HAP-1 (cell line): ENCODE measurements around the gene TMEM106C.

Experiments used
- DNase-seq, 2 experiments: peaks; one replicate each; pipeline ENCODE4 v3.0.0-alpha.2; 2016 to 2020; ENCODE audit warnings: low spot score in 2 of 2
- H3K27me3 ChIP-seq: fragments of 250-450 bp; sonication (Bioruptor Pico); 2 replicates; pipeline ENCODE4 v1.5.1; 2020; ENCODE audit warnings: low read depth, mild to moderate bottlenecking, moderate library complexity
- H3K36me3 ChIP-seq: fragments of 250-450 bp; sonication (Bioruptor Pico); replicated peaks from 2 replicates; pipeline ENCODE4 v1.5.1; 2020; ENCODE audit warnings: mild to moderate bottlenecking
- H3K4me1 ChIP-seq: fragments of 250-450 bp; sonication (Bioruptor Pico); 2 replicates; pipeline ENCODE4 v1.5.1; 2020; ENCODE audit warnings: mild to moderate bottlenecking
- H3K4me3 ChIP-seq: fragments of 250-450 bp; sonication (Bioruptor Pico); 2 replicates; pipeline ENCODE4 v1.5.1; 2020; ENCODE audit warnings: mild to moderate bottlenecking, moderate library complexity
- H3K9me3 ChIP-seq: fragments of 250-450 bp; sonication (Bioruptor Pico); 2 replicates; pipeline ENCODE4 v1.5.1; 2020; ENCODE audit warnings: mild to moderate bottlenecking, moderate library complexity
- in situ Hi-C: fragments of 300-500 bp; cut with MboI; formaldehyde crosslinking; loops from 3 replicates; pipeline ENCODE4 v1.14.3; 2020; ENCODE audit warnings: low sequenced_read_pairs, inconsistent platforms, mixed read lengths

The TMEM106C gene

DNA sequence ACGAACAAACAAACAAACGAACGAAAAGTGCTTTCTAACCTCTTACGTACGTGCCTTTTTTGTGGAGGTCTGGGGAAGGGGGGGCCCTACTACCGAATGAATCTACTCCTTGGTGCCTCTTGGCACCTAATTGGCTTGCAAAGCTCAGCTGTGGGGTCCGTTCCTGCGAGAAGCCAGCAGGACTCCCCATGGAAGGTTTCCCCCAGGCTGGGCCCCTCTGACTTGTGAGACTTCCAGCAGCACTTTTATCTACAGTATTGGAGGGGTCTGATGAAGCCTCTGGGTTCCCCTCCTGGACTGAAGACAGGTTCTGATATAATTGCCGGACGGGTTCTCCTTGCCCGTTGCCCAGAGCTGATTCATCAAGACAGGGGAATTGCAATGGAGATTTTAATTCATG, 1.2 kb upstream of the TMEM106C start:
- peaks cover 9% of the 10 kb centered on the region for H3K9me3 ChIP-seq
- in situ Hi-C loops, result no loop called here
- no peaks in the 10 kb centered on the region for H3K27me3 ChIP-seq
- DNase-seq, result no peak
- H3K4me1 ChIP-seq, result peaks cover 10% of the 10 kb centered on the region
- H3K4me3 ChIP-seq, result no peak overlapping the region
- peaks cover 24% of the 10 kb centered on the region for H3K36me3 ChIP-seq

DNA sequence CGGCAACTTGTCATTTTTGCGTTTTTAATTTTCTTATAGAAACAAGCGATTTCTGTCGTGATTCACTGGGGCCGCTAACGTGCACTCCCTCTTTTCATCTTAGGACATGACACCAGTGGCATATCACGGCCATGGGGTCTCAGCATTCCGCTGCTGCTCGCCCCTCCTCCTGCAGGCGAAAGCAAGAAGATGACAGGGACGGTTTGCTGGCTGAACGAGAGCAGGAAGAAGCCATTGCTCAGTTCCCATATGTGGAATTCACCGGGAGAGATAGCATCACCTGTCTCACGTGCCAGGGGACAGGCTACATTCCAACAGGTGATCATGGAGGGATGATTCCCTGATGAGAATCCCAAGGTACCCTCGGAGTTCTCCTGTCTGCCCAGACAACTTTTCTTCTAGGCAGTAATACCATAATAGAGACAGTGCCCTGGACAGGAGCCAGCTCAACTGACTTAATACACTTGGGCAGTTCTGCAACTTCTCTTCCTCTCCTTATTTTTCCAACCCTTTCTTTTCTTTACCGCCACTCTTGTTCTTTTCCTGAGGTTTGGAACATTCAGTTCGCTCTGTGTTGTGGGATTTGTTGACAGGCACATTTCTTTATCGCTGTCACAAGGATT, 821 bp downstream of the TMEM106C start:
- H3K36me3 ChIP-seq, result peaks cover 42% of the 10 kb centered on the region
- peaks cover 10% of the 10 kb centered on the region for H3K4me1 ChIP-seq
- H3K4me3 ChIP-seq, result peak overlapping the region; percentile 76
- DNase-seq, result no peak
- in situ Hi-C loops, result no loop called here
- no peaks in the 10 kb centered on the region for H3K9me3 ChIP-seq
- H3K27me3 ChIP-seq, result no peaks in the 10 kb centered on the region

DNA sequence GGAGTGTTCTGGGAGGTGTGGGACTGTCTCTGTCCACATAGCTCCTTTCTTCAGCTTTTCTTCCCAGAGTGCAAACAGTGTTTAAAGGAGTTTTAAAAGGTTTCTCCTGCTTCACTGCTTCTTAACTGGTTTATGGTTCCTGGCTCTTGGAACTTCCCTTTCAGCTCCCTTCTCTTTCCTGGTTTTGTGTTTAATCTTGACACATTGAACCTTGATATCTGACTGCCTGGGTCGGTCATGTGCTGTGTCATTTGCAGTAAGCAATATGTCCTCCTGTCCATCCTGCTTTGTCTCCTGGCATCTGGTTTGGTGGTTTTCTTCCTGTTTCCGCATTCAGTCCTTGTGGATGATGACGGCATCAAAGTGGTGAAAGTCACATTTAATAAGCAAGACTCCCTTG, 2.2 kb downstream of the TMEM106C start:
- Histone ChIP-seq H3K9me3 (no peaks in the 10 kb centered on the region), H3K4me1 (peaks cover 10% of the 10 kb centered on the region), H3K27me3 (no peaks in the 10 kb centered on the region), H3K36me3 (peaks cover 46% of the 10 kb centered on the region), H3K4me3 (no peak overlapping the region)
- no peak for DNase-seq
- in situ Hi-C loops, result no loop called here

DNA sequence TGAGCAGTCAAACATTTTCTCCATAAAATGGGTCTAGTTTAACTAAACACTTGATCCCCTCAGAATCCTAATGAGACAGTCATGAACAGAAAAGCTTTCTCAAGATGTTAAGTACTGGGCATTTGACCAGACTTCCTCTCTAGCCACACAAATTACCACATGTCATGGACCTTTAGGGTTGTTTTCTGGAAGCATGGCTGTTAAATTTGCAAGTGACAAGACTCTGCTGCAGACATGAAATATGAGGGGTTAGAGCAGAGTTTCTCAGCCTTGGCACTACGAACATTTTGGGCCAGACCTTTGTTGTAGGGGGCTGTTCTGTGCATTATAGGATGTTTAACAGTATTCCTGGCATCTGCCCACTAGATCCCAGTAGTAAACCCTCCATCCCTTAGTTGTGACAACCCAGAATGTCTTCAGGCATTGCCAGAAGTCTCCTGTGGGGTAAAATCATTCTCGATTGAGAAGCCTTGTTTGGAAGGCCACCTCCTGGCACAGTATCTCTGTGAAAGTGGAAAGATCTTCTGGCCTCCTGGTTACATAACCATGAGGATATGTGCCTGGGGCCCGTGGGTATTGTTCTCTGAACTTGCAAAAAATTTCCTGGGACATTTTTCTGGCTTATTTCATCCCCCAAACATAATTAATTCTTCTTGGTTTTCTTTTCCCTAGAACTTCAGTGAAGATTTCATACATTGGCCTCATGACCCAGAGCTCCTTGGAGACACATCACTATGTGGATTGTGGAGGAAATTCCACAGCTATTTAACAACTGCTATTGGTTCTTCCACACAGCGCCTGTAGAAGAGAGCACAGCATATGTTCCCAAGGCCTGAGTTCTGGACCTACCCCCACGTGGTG, 4.3 kb downstream of the TMEM106C start:
- in situ Hi-C loops, result no loop called here
- H3K4me3 ChIP-seq, result no peak overlapping the region
- no peaks in the 10 kb centered on the region for H3K9me3 ChIP-seq
- peaks cover 10% of the 10 kb centered on the region for H3K4me1 ChIP-seq
- no peak for DNase-seq
- no peaks in the 10 kb centered on the region for H3K27me3 ChIP-seq
- peaks cover 51% of the 10 kb centered on the region for H3K36me3 ChIP-seq

DNA sequence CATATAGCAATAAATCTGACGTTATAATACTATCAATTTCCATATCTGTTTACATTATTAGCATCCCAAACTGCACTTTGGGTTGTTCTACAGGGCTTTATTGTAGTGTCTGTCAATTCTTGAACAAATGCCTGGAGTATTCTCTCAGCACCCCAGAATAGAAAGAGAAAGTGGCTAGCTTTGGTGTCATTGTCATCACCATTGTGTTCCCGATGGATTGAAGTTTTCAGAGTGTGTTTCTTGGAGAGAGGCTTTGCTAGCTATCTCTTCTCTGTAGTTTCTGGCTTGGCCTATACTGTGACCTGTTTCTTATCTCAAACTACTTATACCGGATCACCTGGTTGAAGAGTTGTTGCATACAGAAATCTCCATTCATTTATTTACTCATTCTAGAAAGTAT, 6.4 kb downstream of the TMEM106C start:
- H3K27me3 ChIP-seq, result no peaks in the 10 kb centered on the region
- H3K4me3 ChIP-seq, result no peak overlapping the region
- H3K9me3 ChIP-seq, result no peaks in the 10 kb centered on the region
- H3K4me1 ChIP-seq, result no peaks in the 10 kb centered on the region; the same call in 1 of the 2 replicates
- DNase-seq, result no peak
- H3K36me3 ChIP-seq, result peaks cover 67% of the 10 kb centered on the region
- in situ Hi-C loops, result no loop called here

- no peaks in the 10 kb centered on the region for H3K27me3 ChIP-seq
- H3K4me3 ChIP-seq, result no peak overlapping the region
- H3K4me1 ChIP-seq, result no peaks in the 10 kb centered on the region
- no peaks in the 10 kb centered on the region for H3K9me3 ChIP-seq
- peaks cover 68% of the 10 kb centered on the region for H3K36me3 ChIP-seq
- in situ Hi-C loops, result no loop called here
- no peak for DNase-seq
Observed at GRCh38 chr12:47970843-47971242, 7.4 kb downstream of the TMEM106C start.

- Histone ChIP-seq H3K4me1 (no peaks in the 10 kb centered on the region), H3K9me3 (no peaks in the 10 kb centered on the region), H3K4me3 (no peak overlapping the region), H3K27me3 (no peaks in the 10 kb centered on the region), H3K36me3 (peaks cover 71% of the 10 kb centered on the region)
- no peak for DNase-seq
- in situ Hi-C loops, result no loop called here
Observed at GRCh38 chr12:47972895-47973294, 9.5 kb downstream of the TMEM106C start.

DNA sequence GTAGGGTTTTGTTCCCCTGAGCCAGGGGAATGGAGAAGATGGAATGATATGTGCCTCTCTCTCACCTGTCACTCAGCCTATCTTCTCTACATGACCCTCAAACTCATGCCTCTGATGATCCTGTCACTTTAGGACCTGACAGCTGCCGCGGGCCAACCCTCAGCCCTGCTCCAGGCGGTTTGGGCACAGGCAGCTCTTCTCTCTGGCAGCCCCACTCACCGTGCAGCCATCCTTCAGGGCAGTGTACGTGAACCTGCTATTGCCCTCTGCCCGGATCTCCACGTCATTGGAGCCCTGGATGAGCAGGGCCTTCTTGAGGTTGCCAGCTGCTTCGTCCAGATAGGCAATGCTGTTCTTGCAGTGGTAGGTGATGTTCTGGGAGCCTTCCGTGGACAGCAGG, 10.5 kb downstream of the TMEM106C start:
- no peak for DNase-seq
- H3K36me3 ChIP-seq, result peaks cover 73% of the 10 kb centered on the region
- in situ Hi-C loops, result no loop called here
- H3K4me1 ChIP-seq, result no peaks in the 10 kb centered on the region
- no peaks in the 10 kb centered on the region for H3K9me3 ChIP-seq
- H3K27me3 ChIP-seq, result no peaks in the 10 kb centered on the region
- H3K4me3 ChIP-seq, result no peak overlapping the region

- Histone ChIP-seq H3K27me3 (no peaks in the 10 kb centered on the region), H3K4me1 (no peaks in the 10 kb centered on the region), H3K36me3 (peaks cover 77% of the 10 kb centered on the region), H3K9me3 (no peaks in the 10 kb centered on the region), H3K4me3 (no peak overlapping the region)
- in situ Hi-C loops, result no loop called here
- no peak for DNase-seq
Observed at GRCh38 chr12:47975036-47975620, 11.7 kb downstream of the TMEM106C start.

GRCh38 chr12:47975816-47976215, 12.4 kb downstream of the TMEM106C start:
- in situ Hi-C loops, result no loop called here

DNA sequence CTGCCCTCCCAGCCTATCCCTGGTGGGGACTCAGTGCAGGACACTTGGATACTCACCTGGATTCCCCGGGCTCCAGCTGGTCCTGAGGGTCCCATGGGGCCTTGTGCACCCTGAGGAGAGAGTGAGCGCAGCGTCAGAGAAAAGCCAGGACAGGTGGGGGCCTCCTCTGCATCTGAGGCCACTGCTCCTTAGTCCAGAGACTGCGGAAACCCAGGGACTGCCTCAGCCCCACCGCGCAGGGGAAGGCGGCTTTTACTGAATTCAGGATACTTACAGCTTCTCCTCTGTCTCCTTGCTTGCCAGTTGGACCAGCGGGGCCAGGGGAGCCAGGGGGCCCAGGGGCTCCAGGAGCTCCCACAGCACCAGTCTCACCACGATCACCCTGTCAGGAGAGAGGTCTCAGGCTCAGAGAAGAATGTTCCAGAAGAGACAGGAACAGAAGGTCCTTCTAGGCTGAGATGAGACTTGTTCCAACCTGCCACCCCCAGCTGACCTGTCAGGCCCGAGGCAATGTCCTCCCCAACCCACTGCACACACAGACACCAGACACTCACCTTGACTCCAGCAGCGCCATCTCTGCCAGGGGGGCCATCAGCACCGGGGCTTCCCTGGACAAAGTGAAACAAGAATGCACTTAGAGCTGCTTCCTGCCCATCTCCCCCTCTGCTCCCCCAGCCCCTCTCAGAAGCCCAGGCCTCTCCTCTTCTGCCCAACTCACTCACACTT, 13.8 kb downstream of the TMEM106C start:
- Histone ChIP-seq H3K9me3 (no peaks in the 10 kb centered on the region), H3K4me3 (no peak overlapping the region), H3K36me3 (peaks cover 97% of the 10 kb centered on the region), H3K27me3 (no peaks in the 10 kb centered on the region), H3K4me1 (no peaks in the 10 kb centered on the region)
- DNase-seq, result no peak
- in situ Hi-C loops, result no loop called here

More at GRCh38 chr12:47975816-47976215, 12.4 kb downstream of the TMEM106C start:
- Histone ChIP-seq H3K9me3 (no peaks in the 10 kb centered on the region), H3K4me3 (no peak overlapping the region), H3K36me3 (peaks cover 84% of the 10 kb centered on the region), H3K27me3 (no peaks in the 10 kb centered on the region), H3K4me1 (no peaks in the 10 kb centered on the region)
- no peak for DNase-seq

DNA sequence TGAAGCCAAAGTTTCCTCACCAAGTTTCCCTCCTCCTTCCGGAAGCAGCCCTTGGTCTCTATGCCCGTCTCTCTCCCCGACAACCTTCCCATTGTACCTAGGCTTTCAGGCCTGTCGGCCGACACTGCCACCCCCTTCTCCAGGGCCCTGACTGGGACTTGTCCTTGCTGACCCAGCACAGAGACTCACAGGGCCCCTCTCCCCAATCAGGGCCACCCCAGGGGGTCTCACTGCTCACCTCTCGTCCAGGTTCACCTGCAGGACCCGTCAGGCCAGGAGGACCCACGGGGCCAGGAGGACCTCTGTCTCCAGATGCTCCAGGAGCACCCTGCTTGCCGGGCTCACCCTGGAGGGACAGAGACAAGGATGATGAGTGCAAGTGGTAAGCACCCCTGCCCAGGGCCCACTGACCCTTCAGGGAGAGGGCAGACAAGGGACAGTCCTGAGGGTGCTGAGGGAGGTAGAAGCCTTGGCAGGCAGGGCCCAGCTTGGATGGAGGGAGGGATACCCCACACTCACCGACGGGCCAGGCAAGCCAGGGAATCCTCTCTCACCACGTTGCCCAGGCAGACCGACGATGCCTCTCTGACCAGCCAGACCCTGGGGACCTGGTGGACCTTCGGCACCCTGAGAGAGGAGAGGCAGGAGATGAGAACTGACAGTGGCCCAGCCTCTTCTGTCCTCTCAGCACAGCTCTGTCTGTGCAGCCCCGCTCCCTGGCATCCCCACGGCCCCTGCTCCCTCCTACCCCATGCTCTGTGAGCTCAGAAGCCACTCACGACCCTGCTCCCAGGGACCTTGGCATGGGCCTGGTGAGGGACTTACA, 14.6 kb downstream of the TMEM106C start:
- Histone ChIP-seq H3K36me3 (peaks cover 95% of the 10 kb centered on the region), H3K4me3 (no peak overlapping the region), H3K9me3 (no peaks in the 10 kb centered on the region), H3K4me1 (no peaks in the 10 kb centered on the region), H3K27me3 (no peaks in the 10 kb centered on the region)
- no peak for DNase-seq
- in situ Hi-C loops, result no loop called here

DNA sequence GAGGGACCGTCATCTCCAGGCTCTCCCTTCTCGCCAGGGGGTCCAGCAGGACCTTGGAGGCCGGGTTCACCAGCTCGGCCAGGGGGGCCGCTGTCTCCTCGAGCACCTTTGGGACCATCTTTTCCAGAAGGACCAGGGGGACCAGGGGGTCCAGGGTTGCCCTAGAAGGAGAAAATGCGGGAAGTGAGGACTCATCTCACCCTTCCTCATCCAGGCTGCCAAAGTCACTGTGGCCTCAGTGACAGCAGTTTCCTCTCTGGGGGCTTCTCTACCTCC, 15.1 kb downstream of the TMEM106C start:
- Histone ChIP-seq H3K9me3 (no peaks in the 10 kb centered on the region), H3K4me1 (no peaks in the 10 kb centered on the region), H3K27me3 (no peaks in the 10 kb centered on the region), H3K4me3 (no peak overlapping the region), H3K36me3 (peaks cover 97% of the 10 kb centered on the region)
- no peak for DNase-seq
- in situ Hi-C loops, result no loop called here
